Pericardium fibroblast (primary cell): ENCODE results near the gene KRT6A. TPM values are rescaled to one million over a fixed set of nuclear protein-coding genes. Genes with fewer than 3 reads are reported as not detected.

Source experiments
- total RNA-seq: library from RNA; depleted of rRNA; stranded (reverse); fragments of >200 nt; gene quantifications from 2 replicates; pipeline ENCODE4 v1.2.3, GENCODE V29; 2015

The KRT6A gene
- total RNA-seq, result 0.17 and 1.4 TPM in 2 replicates

DNA sequence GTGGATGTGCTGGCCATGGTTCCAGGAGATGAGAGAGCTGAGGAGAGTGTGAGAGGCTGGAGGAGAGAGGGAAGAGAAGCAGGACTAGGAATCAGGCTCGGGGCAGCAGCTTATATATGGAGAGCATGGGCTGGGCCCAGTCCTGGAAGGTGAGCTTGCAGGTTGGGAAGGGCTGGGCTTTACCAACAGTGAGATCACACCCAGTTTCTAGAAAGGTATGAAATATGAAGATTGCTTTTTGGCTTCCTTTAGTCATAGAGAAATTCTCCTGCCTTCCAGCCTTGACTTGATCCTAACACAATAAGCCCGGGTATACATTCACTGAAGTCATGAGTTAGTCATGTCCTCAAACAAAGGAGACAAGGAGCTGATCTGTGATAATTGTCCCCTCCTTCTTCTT is at the start of gene KRT6A:
TSS of gene KRT6A (minus strand) at position 86 of the 400 bp plus-strand sequence. CDS start at position 17, 69 bp downstream.

DNA sequence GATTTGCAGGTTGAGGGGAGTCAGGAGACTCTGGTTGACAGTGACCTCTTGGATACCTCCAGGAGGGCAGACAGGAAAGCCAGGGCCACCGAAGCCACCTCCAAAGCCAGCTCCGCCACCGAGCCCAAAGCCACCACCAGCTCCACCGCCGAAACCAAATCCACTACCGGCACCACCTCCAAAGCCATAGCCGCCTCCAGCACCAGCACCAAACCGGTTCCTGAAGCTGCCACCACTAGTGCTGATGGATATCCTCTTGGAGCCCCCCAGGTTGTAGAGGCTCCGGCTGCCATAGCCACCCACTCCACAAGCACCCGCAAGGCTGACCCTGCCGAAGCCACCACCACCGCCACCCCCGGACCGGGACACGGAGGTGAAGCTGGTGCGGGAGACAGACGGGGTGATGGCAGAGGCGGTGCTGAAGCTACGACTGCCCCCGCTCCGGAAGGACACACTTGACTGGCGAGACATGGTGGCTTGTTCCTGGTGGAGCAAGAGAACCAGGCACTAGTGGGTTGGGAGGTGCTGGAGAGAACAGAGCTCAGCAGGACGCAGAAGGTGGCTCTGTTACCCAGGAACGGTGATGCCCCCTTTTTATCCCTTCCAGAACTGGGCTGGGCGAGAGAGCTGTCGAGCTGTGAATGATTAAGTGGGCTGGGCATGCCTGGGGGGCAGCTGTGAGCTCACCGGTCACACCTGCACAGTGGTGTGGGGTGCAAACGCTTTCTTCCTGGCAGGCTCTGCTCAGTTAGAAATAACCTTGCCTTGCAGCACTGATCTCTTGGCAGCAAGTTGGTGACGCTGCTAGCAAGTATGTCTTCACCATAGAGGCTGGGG is 27.0 kb upstream of the KRT6A start, which contains the start of gene KRT5:
TSS of gene KRT5 (minus strand) at position 569 of the 837 bp plus-strand sequence. CDS start at position 471, 98 bp downstream.

GRCh38 chr12:52473768-52474167 is 19.3 kb downstream of the KRT6A start, which contains the start of gene KRT6C:
TSS of gene KRT6C (minus strand) at chr12:52473805. CDS start at chr12:52473737, 68 bp downstream.

DNA sequence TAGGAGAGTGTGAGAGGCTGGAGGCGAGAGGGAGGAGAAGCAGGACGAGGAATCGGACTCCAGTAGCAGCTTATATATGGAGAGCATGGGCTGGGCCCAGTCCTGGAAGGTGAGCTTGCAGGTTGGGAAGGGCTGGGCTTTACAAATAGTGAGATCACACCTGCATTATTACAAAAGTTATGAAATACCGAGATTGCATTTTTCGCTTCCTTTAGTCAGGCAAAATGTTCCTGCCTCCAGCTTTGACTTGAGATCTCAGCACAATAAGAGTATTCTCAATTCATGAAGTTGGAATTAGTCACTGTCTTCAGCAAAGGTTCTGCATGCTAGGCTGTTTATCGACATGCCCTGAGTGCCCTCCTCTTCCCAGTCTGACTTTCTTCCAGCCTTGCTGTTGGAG is 41.0 kb downstream of the KRT6A start, which contains the start of gene KRT6B:
TSS of gene KRT6B (minus strand) at position 46 of the 400 bp plus-strand sequence. CDS start 68 bp downstream, outside the sequence.

Other genes starting within 250 kb of the KRT6A start
- under 0.01 TPM in 1 of 2 replicates, not detected in the other for gene KRT86, start 218.6 kb downstream of the KRT6A start, total RNA-seq
- not detected in 2 replicates for gene KRT81, start 201.7 kb downstream of the KRT6A start, total RNA-seq
- gene KRT83, start 171.9 kb downstream of the KRT6A start, total RNA-seq, result not detected in 2 replicates
- not detected in 2 replicates for gene KRT85, start 125.8 kb downstream of the KRT6A start, total RNA-seq
- 0.09 TPM in 1 of 2 replicates, not detected in the other for gene KRT84, start 107.6 kb downstream of the KRT6A start, total RNA-seq
- not detected in 2 replicates for gene KRT82, start 86.9 kb downstream of the KRT6A start, total RNA-seq
- gene KRT75, start 58.9 kb downstream of the KRT6A start, total RNA-seq, result not detected in 2 replicates
- not detected in 2 replicates for gene KRT6B, start 41.1 kb downstream of the KRT6A start, total RNA-seq
- gene KRT6C, start 19.5 kb downstream of the KRT6A start, total RNA-seq, result not detected in 2 replicates
- gene KRT5, start 27.1 kb upstream of the KRT6A start, total RNA-seq, result 0.82 TPM in 1 of 2 replicates, not detected in the other
- gene KRT71, start 59.9 kb upstream of the KRT6A start, total RNA-seq, result not detected in 2 replicates
- not detected in 2 replicates for gene KRT74, start 80.6 kb upstream of the KRT6A start, total RNA-seq
- gene KRT72, start 108.2 kb upstream of the KRT6A start, total RNA-seq, result not detected in 2 replicates
- not detected in 2 replicates for gene KRT73, start 125.3 kb upstream of the KRT6A start, total RNA-seq
- gene KRT2, start 159.0 kb upstream of the KRT6A start, total RNA-seq, result not detected in 2 replicates
- not detected in 2 replicates for gene KRT1, start 187.2 kb upstream of the KRT6A start, total RNA-seq
- gene KRT77, start 210.3 kb upstream of the KRT6A start, total RNA-seq, result not detected in 2 replicates